NT2/D1 (cell line): Measurements from ENCODE around the gene ACTR1A.

Source experiments
- SUZ12 ChIP-seq: IDR thresholded peaks from 2 replicates; pipeline ENCODE4 v1.6.1; 2011; ENCODE audit not compliant: insufficient read length, insufficient read depth; ENCODE audit errors: extremely low read depth
- YY1 ChIP-seq: IDR thresholded peaks from 2 replicates; pipeline ENCODE4 v1.6.1; 2011; ENCODE audit not compliant: insufficient read length, insufficient read depth
- ZNF274 ChIP-seq: IDR thresholded peaks from 2 replicates; pipeline ENCODE4 v1.6.1; 2011; ENCODE audit warnings: mild to moderate bottlenecking, low read depth, low read length

DNA sequence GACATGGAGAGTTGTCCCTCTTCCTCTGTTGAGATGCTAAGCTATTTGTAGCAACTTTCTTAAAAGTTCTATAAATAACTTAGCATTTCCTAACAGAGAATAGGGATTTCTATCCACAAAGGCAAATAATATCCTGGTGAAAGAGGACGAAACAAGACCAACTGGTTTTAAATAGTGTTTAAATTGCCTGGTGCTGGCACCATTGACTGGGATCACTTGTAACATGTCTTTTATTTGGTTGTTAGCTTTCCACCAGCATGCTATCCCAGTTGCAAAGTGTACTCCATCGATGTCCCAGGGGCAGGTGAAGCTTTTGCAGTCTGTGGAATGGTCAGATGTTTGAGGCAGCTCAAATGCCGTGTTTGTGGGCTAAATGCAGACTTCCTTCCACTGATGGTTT lies 5.0 kb upstream of the ACTR1A start:
- TF ChIP-seq ZNF274 (no peak), YY1 (no peak), SUZ12 (no peak)
